Vagina (tissue), 2 donors: ENCODE results near the gene NRAP.

Source experiments
- POLR2AphosphoS5 ChIP-seq, 2 donors: sonication (generic); formaldehyde crosslinking; IDR thresholded peaks; one replicate each; pipeline ENCODE4 v1.9.0; 2017; ENCODE audit warnings: antibody characterized with exemption in 2 of 2, mild to moderate bottlenecking in 2 of 2, low read depth in 1 of 2; ENCODE audit not compliant: insufficient read depth in 1 of 2
- TF ChIP-seq, protein P1 (sequence below), 3 experiments: fragments of 450-650 bp in 2 of 3; fragments of 200-600 bp in 1 of 3; sonication (generic) in 1 of 3; IDR thresholded peaks; one replicate each; pipeline ENCODE4 v1.5.1; 2017 to 2019; ENCODE audit warnings: antibody characterized with exemption in 3 of 3, mild to moderate bottlenecking in 2 of 3, moderate library complexity in 2 of 3

GRCh38 chr10:113565364-113565763 lies 98.5 kb downstream of the NRAP start:
- TF ChIP-seq, protein P1, sequence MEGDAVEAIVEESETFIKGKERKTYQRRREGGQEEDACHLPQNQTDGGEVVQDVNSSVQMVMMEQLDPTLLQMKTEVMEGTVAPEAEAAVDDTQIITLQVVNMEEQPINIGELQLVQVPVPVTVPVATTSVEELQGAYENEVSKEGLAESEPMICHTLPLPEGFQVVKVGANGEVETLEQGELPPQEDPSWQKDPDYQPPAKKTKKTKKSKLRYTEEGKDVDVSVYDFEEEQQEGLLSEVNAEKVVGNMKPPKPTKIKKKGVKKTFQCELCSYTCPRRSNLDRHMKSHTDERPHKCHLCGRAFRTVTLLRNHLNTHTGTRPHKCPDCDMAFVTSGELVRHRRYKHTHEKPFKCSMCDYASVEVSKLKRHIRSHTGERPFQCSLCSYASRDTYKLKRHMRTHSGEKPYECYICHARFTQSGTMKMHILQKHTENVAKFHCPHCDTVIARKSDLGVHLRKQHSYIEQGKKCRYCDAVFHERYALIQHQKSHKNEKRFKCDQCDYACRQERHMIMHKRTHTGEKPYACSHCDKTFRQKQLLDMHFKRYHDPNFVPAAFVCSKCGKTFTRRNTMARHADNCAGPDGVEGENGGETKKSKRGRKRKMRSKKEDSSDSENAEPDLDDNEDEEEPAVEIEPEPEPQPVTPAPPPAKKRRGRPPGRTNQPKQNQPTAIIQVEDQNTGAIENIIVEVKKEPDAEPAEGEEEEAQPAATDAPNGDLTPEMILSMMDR (IDR thresholded peaks at IDR 0.05) = no peak
- no peak for TF ChIP-seq POLR2AphosphoS5 (IDR thresholded peaks at IDR 0.05; ENCODE audit: insufficient read depth in 1 of 2, low read depth in 1 of 2)
